Immature natural killer cell (primary cell): ENCODE results near the gene KRT4. TPM values are rescaled to one million over a fixed set of nuclear protein-coding genes. Genes with fewer than 3 reads are reported as not detected.

ENCODE experiments used
- DNase-seq, 3 donors: peaks; one replicate each; pipeline ENCODE4 v3.0.0; 2022; ENCODE audit warnings: mixed read lengths in 1 of 3
- H3K27ac Mint-ChIP-seq, 6 donors: one replicate each; pipeline ENCODE4 v1.8.0; 2020; ENCODE audit warnings: mixed read lengths in 6 of 6, mild to moderate bottlenecking in 5 of 6, inconsistent platforms in 4 of 6, moderate library complexity in 3 of 6
- H3K27me3 Mint-ChIP-seq, 3 donors: one replicate each; pipeline ENCODE4 v1.8.0; 2020 to 2021; ENCODE audit warnings: low read depth in 3 of 3, mild to moderate bottlenecking in 3 of 3, mixed read lengths in 3 of 3, moderate library complexity in 3 of 3, inconsistent platforms in 1 of 3
- H3K36me3 Mint-ChIP-seq, 3 donors: one replicate each; pipeline ENCODE4 v1.8.0; 2020; ENCODE audit warnings: mixed read lengths in 3 of 3, inconsistent platforms in 2 of 3, mild to moderate bottlenecking in 2 of 3
- H3K4me1 Mint-ChIP-seq, 2 donors: one replicate each; pipeline ENCODE4 v1.8.0; 2020; ENCODE audit warnings: inconsistent platforms in 2 of 2, mild to moderate bottlenecking in 2 of 2, mixed read lengths in 2 of 2, moderate library complexity in 1 of 2
- H3K4me3 Mint-ChIP-seq, 5 donors: one replicate each; pipeline ENCODE4 v1.8.0; 2020; ENCODE audit warnings: mild to moderate bottlenecking in 5 of 5, mixed read lengths in 5 of 5, inconsistent platforms in 3 of 5, moderate library complexity in 3 of 5
- H3K9me3 Mint-ChIP-seq, 6 donors: one replicate each; pipeline ENCODE4 v1.8.0; 2020; ENCODE audit warnings: mild to moderate bottlenecking in 6 of 6, mixed read lengths in 6 of 6, inconsistent platforms in 4 of 6, moderate library complexity in 3 of 6
- polyA plus RNA-seq, 3 donors: library from polyadenylated mRNA; unstranded; fragments of 300-500 nt; fragmentation: Illumina TruSeq; gene quantifications; one replicate each; pipeline ENCODE4 v1.2.3, GENCODE V29; 2021

Gene KRT4
- polyA plus RNA-seq, 3 donors from 2014 or later, result not detected

DNA sequence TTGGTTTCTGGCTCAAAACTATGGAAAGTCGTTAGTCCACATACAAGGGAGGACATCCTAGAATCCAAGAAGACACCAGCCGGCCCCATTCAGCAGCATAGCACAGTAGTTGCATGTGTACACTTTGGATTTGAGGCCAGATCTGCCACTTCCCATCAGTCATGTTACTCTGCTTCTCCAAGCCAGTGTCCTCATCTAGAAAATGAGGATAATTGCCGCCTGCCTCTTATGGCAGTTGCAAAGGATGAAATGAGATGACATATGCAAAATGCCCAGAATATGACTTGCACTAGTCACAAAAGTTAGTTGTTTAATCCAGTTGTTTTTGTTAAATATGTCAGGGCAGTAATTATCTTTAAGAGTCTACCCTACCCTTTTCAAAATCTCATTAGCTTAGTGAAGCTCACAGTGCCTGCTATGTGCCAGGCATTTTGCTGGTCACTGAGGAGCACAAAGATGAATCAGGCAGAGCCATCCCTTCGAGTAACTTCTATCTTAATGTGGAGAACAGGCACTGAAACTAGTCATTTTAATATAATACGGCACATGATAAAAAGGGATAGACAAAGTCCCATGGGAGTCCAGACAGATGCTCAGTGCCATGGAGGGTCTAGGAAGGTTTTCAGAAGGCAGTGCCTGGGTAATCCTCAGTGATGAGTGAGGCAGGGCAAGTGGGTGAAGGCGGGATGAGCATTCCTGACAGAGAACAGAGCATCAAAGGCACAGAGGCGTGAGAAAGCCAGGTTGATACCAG is 30.2 kb downstream of the KRT4 start:
- Mint-ChIP-seq H3K27ac (no peak overlapping the region), H3K4me1 (no peaks in the 10 kb centered on the region), H3K27me3 (peaks cover 5 to 14% (median 9%) of the 10 kb centered on the region in 3 donors), H3K36me3 (no peaks in the 10 kb centered on the region), H3K4me3 (no peak overlapping the region), H3K9me3 (no peaks in the 10 kb centered on the region)
- DNase-seq, result no peak

- H3K27me3 Mint-ChIP-seq, result peaks cover 5 to 12% (median 6%) of the 10 kb centered on the region in 3 donors
Measured at GRCh38 chr12:52782502-52782901, 31.4 kb downstream of the KRT4 start.

GRCh38 chr12:52781399-52782082 is 32.4 kb downstream of the KRT4 start:
- no peaks in the 10 kb centered on the region for H3K4me1 Mint-ChIP-seq
- DNase-seq, result no peak
- no peaks in the 10 kb centered on the region for H3K36me3 Mint-ChIP-seq
- H3K4me3 Mint-ChIP-seq, result no peak overlapping the region
- peaks cover 5 to 11% (median 9%) of the 10 kb centered on the region in 3 donors for H3K27me3 Mint-ChIP-seq
- no peak overlapping the region for H3K27ac Mint-ChIP-seq
- H3K9me3 Mint-ChIP-seq, result peaks cover 0 to 2% (median 0%) of the 10 kb centered on the region in 6 donors

More at GRCh38 chr12:52782502-52782901, 31.4 kb downstream of the KRT4 start:
- Mint-ChIP-seq H3K4me3 (no peak overlapping the region), H3K4me1 (no peaks in the 10 kb centered on the region), H3K27ac (no peak overlapping the region), H3K36me3 (no peaks in the 10 kb centered on the region), H3K9me3 (no peaks in the 10 kb centered on the region)
- DNase-seq, result no peak

DNA sequence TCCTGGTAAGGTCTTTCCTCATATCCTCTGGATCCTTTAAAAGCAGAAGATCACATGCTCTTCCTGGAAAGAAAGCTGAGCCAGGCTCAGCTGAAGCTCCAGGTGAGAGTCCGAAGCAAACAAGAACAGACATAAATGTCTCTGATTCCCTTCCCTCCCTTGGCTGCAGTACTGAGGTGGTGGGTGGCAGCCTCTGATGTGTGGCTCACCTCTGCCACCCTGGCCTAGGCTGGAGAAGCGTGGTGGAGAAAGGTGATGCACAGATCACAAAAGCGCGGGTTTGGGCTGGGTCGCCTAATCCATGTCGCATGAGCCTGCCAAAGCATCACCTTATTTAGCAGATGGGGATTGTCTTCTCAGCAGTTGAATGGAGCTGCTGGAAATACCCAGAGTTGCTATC is 34.0 kb downstream of the KRT4 start:
- peaks cover under 1 to 9% (median 9%) of the 10 kb centered on the region in 3 donors for H3K27me3 Mint-ChIP-seq
- no peak overlapping the region for H3K4me3 Mint-ChIP-seq
- H3K27ac Mint-ChIP-seq, result no peak overlapping the region

DNA sequence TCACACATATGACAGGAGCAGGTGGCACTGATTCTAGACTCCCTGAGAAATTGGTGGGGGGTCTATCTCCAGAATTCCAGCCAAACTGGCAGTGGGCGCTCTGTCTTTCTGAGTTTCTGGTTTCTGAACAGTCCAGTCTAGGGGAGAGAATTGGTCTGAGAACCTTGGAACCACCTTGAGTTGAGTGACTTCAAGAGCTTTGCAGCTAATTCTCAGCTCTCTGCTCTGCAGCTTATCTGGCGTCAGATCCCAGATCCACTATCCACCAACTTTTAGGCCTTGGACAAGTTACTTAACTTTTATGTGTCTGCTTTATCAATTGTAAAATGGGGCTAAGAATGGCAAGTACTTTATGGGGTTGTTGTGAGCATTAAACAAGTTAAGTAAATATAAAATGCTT is 35.1 kb downstream of the KRT4 start:
- Mint-ChIP-seq H3K27me3 (peaks cover 0 to 9% (median 4%) of the 10 kb centered on the region in 3 donors), H3K9me3 (peaks cover 0 to 2% (median 0%) of the 10 kb centered on the region in 6 donors)

More for the DNA sequence above, 34.0 kb downstream of the KRT4 start:
- Mint-ChIP-seq H3K4me1 (no peaks in the 10 kb centered on the region), H3K36me3 (no peaks in the 10 kb centered on the region), H3K9me3 (peaks cover 0 to 2% (median 0%) of the 10 kb centered on the region in 6 donors)
- no peak for DNase-seq

GRCh38 chr12:52777566-52777965 is 36.4 kb downstream of the KRT4 start:
- H3K36me3 Mint-ChIP-seq, result no peaks in the 10 kb centered on the region
- H3K4me3 Mint-ChIP-seq, result no peak overlapping the region
- peaks cover 0 to 9% (median 4%) of the 10 kb centered on the region in 3 donors for H3K27me3 Mint-ChIP-seq
- H3K4me1 Mint-ChIP-seq, result no peaks in the 10 kb centered on the region
- H3K9me3 Mint-ChIP-seq, result peaks cover 0 to 4% (median 0%) of the 10 kb centered on the region in 6 donors
- H3K27ac Mint-ChIP-seq, result peak overlapping the region in 1 of 6 donors; percentile 61
- DNase-seq, result no peak

More for the DNA sequence above, 35.1 kb downstream of the KRT4 start:
- DNase-seq, result no peak
- H3K27ac Mint-ChIP-seq, result no peak overlapping the region
- H3K36me3 Mint-ChIP-seq, result no peaks in the 10 kb centered on the region
- H3K4me3 Mint-ChIP-seq, result no peak overlapping the region
- no peaks in the 10 kb centered on the region for H3K4me1 Mint-ChIP-seq

- Mint-ChIP-seq H3K27ac (peak within 1 kb of the TSS in 2 of 6 donors; percentile 23 to 61), H3K36me3 (no peaks in the 10 kb centered on the region), H3K4me1 (no peaks in the 10 kb centered on the region), H3K27me3 (peaks cover 0 to 9% (median 4%) of the 10 kb centered on the region in 3 donors), H3K9me3 (peaks cover 0 to 4% (median 0%) of the 10 kb centered on the region in 6 donors), H3K4me3 (no peak within 1 kb of the TSS)
- DNase-seq, result no peak
Measured at GRCh38 chr12:52776913-52777395, 37.0 kb downstream of the KRT4 start, which contains the start of gene KRT76. Gene KRT76, minus strand, starts transcription at chr12:52777345. Its CDS starts 54 bp downstream, at chr12:52777291.

GRCh38 chr12:52776435-52776834 is 37.5 kb downstream of the KRT4 start:
- DNase-seq, result no peak
- no peak overlapping the region for H3K4me3 Mint-ChIP-seq
- peaks cover 0 to 4% (median 0%) of the 10 kb centered on the region in 6 donors for H3K9me3 Mint-ChIP-seq
- no peaks in the 10 kb centered on the region for H3K36me3 Mint-ChIP-seq
- peaks cover 3 to 9% (median 4%) of the 10 kb centered on the region in 3 donors for H3K27me3 Mint-ChIP-seq
- no peaks in the 10 kb centered on the region for H3K4me1 Mint-ChIP-seq
- no peak overlapping the region for H3K27ac Mint-ChIP-seq

DNA sequence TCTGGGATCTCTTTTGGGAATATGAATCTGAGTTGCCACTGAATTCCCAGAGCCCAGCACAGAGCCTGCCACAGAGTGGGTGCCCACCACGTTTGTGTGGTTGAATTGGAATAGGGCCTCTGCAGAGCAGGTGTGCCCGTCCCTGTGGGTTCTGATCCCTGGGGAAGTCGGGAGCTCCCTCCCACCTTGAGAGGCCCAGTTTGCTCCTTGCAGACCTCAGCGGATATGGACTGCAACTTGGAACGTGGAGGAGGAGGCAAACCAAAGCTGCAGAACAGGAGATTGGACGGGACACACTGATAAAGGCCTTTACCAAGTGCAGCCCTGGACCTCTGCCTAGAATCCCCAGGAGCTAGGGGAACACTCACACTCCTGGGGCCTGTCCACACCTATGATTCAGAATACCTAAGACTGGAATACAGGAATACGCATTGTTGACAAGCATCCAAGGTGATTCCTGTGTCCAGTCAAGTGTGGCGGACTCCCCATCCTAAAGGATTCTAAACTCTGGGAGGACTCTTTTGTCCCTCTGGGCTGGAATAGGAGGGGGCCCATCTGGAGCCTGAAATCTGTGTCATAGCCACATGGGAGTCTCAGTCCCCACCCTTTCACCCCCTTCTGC is 39.2 kb downstream of the KRT4 start:
- H3K4me1 Mint-ChIP-seq, result no peaks in the 10 kb centered on the region
- DNase-seq, result no peak
- H3K9me3 Mint-ChIP-seq, result peaks cover 0 to 4% (median 0%) of the 10 kb centered on the region in 6 donors
- no peak overlapping the region for H3K27ac Mint-ChIP-seq
- peaks cover 1 to 6% (median 3%) of the 10 kb centered on the region in 3 donors for H3K27me3 Mint-ChIP-seq
- H3K4me3 Mint-ChIP-seq, result no peak overlapping the region
- no peaks in the 10 kb centered on the region for H3K36me3 Mint-ChIP-seq

DNA sequence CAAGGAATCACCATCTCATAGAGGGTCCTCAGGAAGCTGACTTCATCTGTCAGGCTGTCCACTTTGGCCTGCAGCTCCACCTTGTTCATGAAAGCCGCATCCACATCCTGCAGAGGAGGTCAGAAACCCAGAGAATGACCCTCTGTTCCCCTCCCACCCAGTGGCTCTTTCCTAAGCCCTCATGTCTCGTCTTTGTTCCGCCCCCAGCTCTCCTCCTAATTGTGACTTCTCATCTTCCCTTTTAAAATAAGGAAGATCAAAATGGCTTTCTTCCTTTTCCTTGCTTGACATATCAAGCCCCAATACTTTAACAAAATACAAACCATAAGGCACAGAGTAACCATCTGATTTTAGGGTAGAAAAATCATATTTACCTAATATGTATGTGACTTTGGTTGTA is 41.1 kb downstream of the KRT4 start:
- H3K4me1 Mint-ChIP-seq, result no peaks in the 10 kb centered on the region
- no peak overlapping the region for H3K4me3 Mint-ChIP-seq
- peaks cover 0 to 6% (median 3%) of the 10 kb centered on the region in 3 donors for H3K27me3 Mint-ChIP-seq
- no peak overlapping the region for H3K27ac Mint-ChIP-seq
- no peak for DNase-seq
- H3K36me3 Mint-ChIP-seq, result no peaks in the 10 kb centered on the region
- H3K9me3 Mint-ChIP-seq, result peaks cover 0 to 4% (median 0%) of the 10 kb centered on the region in 6 donors

DNA sequence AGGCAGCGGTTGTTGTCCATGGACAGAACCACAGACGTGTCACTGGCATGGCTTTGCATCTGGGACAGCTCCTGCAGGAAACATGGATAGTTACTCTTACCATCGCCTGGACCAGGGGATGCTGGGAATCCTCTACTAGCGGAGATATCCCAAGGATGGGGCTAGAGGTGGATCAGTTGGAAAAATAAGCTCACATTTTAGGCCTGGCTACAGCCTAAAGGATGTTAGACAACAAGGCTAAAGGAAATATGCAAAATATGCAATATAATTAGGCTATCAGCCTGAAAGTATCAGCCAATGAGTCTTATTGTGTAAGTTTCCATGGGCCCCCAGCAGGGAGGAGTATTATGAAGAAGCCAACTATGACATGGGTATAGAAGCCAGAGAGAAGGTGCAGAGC is 41.7 kb downstream of the KRT4 start:
- Mint-ChIP-seq H3K27ac (no peak overlapping the region), H3K9me3 (peaks cover 0 to 4% (median 0%) of the 10 kb centered on the region in 6 donors), H3K4me1 (no peaks in the 10 kb centered on the region), H3K4me3 (no peak overlapping the region), H3K36me3 (no peaks in the 10 kb centered on the region), H3K27me3 (peaks cover 2 to 6% (median 3%) of the 10 kb centered on the region in 3 donors)
- DNase-seq, result no peak

- Mint-ChIP-seq H3K27ac (no peak overlapping the region), H3K4me3 (no peak overlapping the region), H3K27me3 (peaks cover 2 to 3% (median 2%) of the 10 kb centered on the region in 3 donors), H3K36me3 (no peaks in the 10 kb centered on the region), H3K9me3 (peaks cover 0 to 2% (median 0%) of the 10 kb centered on the region in 6 donors), H3K4me1 (no peaks in the 10 kb centered on the region)
- no peak for DNase-seq
Measured at GRCh38 chr12:52771505-52771904, 42.4 kb downstream of the KRT4 start.

DNA sequence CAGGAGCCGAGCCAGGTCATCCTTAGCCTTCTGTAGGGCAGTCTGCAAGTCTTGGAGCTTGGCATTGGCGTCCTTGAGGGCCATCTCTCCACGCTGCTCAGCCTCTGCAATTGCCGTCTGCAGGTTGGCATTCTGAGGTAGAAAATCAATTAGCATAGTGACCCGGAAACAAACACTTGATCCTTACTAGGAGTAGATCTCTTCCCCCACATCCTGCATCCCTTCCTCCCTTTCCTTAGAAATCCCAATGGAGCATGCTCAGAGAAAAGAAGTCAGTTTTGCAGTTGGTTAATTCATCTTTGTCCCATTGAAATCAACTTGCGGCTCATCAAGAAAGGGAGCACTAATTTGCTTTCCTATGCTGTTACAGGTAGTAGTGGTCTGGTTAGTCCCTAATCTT is 42.8 kb downstream of the KRT4 start:
- no peak overlapping the region for H3K27ac Mint-ChIP-seq
- H3K27me3 Mint-ChIP-seq, result peaks cover 2 to 4% (median 3%) of the 10 kb centered on the region in 3 donors
- H3K36me3 Mint-ChIP-seq, result no peaks in the 10 kb centered on the region
- H3K4me3 Mint-ChIP-seq, result no peak overlapping the region
- peaks cover 0 to 2% (median 0%) of the 10 kb centered on the region in 6 donors for H3K9me3 Mint-ChIP-seq
- H3K4me1 Mint-ChIP-seq, result no peaks in the 10 kb centered on the region
- no peak for DNase-seq
